ENCODE measurements around the gene EDNRB. TPM values are rescaled to one million over a fixed set of nuclear protein-coding genes. Genes with fewer than 3 reads are reported as not detected.

The EDNRB gene
- total RNA-seq: 1 to 10 TPM; 4.4 to 5.9 TPM
- polyA plus RNA-seq (2013, experiment 1 of 2): 198 TPM
- 178 TPM for polyA plus RNA-seq (2013, experiment 2 of 2)
- long read RNA-seq, experiment 1, full-length matches to known transcripts: 1 of 2 reads
- long read RNA-seq, experiment 1, partial matches to known transcripts: 0 of 2 reads
- long read RNA-seq, experiment 1, other reads (novel, unspliced or antisense): 1 of 2 reads
- long read RNA-seq, experiment 2, full-length matches to known transcripts: 4 of 5 reads
- long read RNA-seq, experiment 2, partial matches to known transcripts: 1 of 5 reads
- long read RNA-seq, experiment 2, other reads (novel, unspliced or antisense): 0 of 5 reads
- long read RNA-seq, experiment 3, full-length matches to known transcripts: 26 of 28 reads
- long read RNA-seq, experiment 3, partial matches to known transcripts: 0 of 28 reads
- long read RNA-seq, experiment 3, other reads (novel, unspliced or antisense): 2 of 28 reads
- long read RNA-seq, experiment 4, full-length matches to known transcripts: 4 of 4 reads
- long read RNA-seq, experiment 4, partial matches to known transcripts: 0 of 4 reads
- long read RNA-seq, experiment 4, other reads (novel, unspliced or antisense): 0 of 4 reads

DNA sequence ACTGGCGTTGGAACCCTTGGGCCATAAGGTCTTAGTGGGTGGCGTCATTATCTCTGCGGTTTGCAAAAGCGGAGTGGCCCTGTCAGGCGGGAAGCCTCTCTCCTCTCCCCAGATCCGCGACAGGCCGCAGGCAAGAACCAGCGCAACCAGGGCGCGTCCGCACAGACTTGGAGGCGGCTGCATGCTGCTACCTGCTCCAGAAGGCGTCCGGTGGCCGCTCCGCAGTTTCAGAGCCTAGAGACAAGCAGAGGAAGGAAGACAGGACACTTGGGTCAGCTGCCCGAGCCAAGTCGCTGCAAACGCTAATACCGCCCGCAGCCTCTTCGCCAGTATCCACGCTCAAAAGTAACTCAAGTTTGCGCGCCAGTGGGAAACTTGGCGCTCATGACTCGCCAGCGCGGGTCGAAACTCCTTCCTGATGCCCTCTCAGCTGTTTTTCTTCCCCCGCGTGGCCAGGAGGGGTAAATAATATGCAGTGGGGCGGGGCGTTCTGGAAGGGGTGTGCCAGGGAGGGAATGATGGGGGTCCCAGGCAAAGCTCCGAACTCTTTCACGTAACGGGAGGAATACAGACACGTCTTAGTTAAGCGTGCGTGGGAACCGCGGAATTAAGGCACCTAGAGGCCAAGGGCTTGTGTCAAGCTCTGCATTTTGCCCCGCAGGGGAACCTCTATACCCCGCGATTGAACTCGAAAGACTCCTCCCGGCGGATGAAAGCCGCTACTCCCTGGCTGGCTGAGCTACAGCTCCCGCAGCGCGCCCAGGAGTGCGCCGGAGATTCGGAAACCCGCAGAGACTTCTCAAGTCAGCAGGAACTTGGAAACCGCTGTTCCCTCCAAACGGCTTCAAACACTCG lies at the start of gene EDNRB:
Gene EDNRB (minus strand): TSS at position 441 of the 855 bp plus-strand sequence. CDS start 258 bp downstream, at position 183.
- peaks cover 3% of the 10 kb centered on the region for H3K4me1 Mint-ChIP-seq
- H3K9me3 ChIP-seq (ENCODE audit: control insufficient read depth, low read length): no peaks in the 10 kb centered on the region
- peaks cover 2% of the 10 kb centered on the region for H3K36me3 Mint-ChIP-seq (ENCODE audit: low read depth)
- H3K4me3 ChIP-seq (ENCODE audit: low read length): peak within 1 kb of the TSS; percentile 82
- peak within 1 kb of the TSS; percentile 41 for H3K27ac Mint-ChIP-seq
- peaks cover 21% of the 10 kb centered on the region for H3K27me3 Mint-ChIP-seq (ENCODE audit: insufficient read depth)
- no peak within 1 kb of the TSS for H3K4me3 Mint-ChIP-seq
- H3K27ac ChIP-seq (ENCODE audit: low read depth, low read length): peak within 1 kb of the TSS; percentile 92
- TF ChIP-seq, protein P1, sequence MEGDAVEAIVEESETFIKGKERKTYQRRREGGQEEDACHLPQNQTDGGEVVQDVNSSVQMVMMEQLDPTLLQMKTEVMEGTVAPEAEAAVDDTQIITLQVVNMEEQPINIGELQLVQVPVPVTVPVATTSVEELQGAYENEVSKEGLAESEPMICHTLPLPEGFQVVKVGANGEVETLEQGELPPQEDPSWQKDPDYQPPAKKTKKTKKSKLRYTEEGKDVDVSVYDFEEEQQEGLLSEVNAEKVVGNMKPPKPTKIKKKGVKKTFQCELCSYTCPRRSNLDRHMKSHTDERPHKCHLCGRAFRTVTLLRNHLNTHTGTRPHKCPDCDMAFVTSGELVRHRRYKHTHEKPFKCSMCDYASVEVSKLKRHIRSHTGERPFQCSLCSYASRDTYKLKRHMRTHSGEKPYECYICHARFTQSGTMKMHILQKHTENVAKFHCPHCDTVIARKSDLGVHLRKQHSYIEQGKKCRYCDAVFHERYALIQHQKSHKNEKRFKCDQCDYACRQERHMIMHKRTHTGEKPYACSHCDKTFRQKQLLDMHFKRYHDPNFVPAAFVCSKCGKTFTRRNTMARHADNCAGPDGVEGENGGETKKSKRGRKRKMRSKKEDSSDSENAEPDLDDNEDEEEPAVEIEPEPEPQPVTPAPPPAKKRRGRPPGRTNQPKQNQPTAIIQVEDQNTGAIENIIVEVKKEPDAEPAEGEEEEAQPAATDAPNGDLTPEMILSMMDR (conservative IDR thresholded peaks at IDR 0.05): peak; percentile 39
- no peaks in the 10 kb centered on the region for H3K9me3 Mint-ChIP-seq
- DNase-seq: peak; percentile 89
- H3K27me3 ChIP-seq (ENCODE audit: control insufficient read depth, insufficient read depth, low read length, poor library complexity, severe bottlenecking): peaks cover 42% of the 10 kb centered on the region
- 11 to 33% methylated on average over 31 to 60 of the region's 60 CpGs for WGBS, 2 experiments (ENCODE audit: insufficient coverage in 1 of 2, insufficient read length in 1 of 2)
- no peaks in the 10 kb centered on the region for H3K36me3 ChIP-seq (ENCODE audit: control insufficient read depth, insufficient read depth, low read length)
- no peaks in the 10 kb centered on the region for H3K4me1 ChIP-seq (ENCODE audit: control insufficient read depth, insufficient read depth, low read length)
- no peak within 1 kb of the TSS for H3K9ac ChIP-seq (ENCODE audit: extremely low read depth, low read length, poor library complexity, severe bottlenecking)

DNA sequence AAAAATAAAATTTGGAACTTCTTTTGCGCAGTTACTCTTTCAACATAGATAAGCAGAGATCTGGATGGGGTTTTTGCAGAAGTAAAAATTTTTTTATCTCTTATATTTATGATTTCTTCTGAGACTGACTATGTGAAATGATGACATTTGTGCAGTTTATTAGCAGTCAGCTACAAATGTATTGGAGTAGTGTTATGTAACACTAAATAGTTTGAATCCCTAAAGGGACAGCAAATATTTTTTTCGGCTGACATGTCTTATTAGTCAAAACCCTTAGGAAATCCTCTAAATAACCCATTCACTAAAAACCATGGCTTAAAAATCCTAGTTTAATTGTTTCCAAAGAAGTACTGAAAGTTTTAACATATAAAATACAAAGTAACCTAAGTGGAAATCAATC lies 48.0 kb upstream of the EDNRB start:
- Histone ChIP-seq H3K27me3 (ENCODE audit: control insufficient read depth, insufficient read depth, low read length, poor library complexity, severe bottlenecking) (no peaks in the 10 kb centered on the region), H3K4me1 (ENCODE audit: control insufficient read depth, insufficient read depth, low read length) (no peaks in the 10 kb centered on the region), H3K27ac (ENCODE audit: low read depth, low read length) (no peak overlapping the region), H3K9me3 (ENCODE audit: control insufficient read depth, low read length) (peaks cover 5% of the 10 kb centered on the region), H3K36me3 (ENCODE audit: control insufficient read depth, insufficient read depth, low read length) (no peaks in the 10 kb centered on the region), H3K4me3 (ENCODE audit: low read length) (no peak overlapping the region), H3K9ac (ENCODE audit: extremely low read depth, low read length, poor library complexity, severe bottlenecking) (no peak overlapping the region)
- H3K36me3 Mint-ChIP-seq (ENCODE audit: low read depth): peaks cover 3% of the 10 kb centered on the region
- H3K27ac Mint-ChIP-seq: no peak overlapping the region
- no peak for DNase-seq
- TF ChIP-seq, protein P1 (conservative IDR thresholded peaks at IDR 0.05): no peak
- no peaks in the 10 kb centered on the region for H3K27me3 Mint-ChIP-seq (ENCODE audit: insufficient read depth)
- H3K9me3 Mint-ChIP-seq: peaks cover 29% of the 10 kb centered on the region
- no peak overlapping the region for H3K4me3 Mint-ChIP-seq
- no peaks in the 10 kb centered on the region for H3K4me1 Mint-ChIP-seq
- WGBS, 2 experiments (ENCODE audit: insufficient coverage in 1 of 2, insufficient read length in 1 of 2): 100% methylated on average over 1 to 2 of the region's 2 CpGs

DNA sequence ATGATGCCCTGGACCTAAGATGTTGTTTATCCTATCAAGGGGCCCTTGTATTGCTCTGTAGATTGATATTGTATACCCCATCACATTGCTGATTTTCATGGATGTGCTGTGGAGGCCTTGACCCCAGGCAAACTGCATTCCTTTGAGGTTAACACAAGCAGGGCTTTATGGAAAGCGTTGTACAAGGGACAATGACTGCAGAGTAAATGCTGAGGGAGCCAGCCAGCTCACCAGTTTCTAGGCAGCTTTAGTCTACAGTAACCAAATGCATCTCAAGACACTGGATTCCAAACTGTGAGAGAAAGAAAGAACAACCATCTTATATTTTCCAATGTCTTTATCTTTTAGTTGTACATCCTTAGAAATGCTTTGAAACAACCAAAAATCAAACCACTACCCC lies 34.1 kb upstream of the EDNRB start:
- 67 to 88% methylated on average over 1 of the region's 1 CpG for WGBS, 2 experiments (ENCODE audit: insufficient coverage in 1 of 2, insufficient read length in 1 of 2)
- H3K9me3 Mint-ChIP-seq: no peaks in the 10 kb centered on the region
- H3K4me3 Mint-ChIP-seq: no peak overlapping the region

More for the DNA sequence above, 34.1 kb upstream of the EDNRB start:
- H3K36me3 Mint-ChIP-seq (ENCODE audit: low read depth): no peaks in the 10 kb centered on the region
- H3K9ac ChIP-seq (ENCODE audit: extremely low read depth, low read length, poor library complexity, severe bottlenecking): no peak overlapping the region
- H3K27me3 Mint-ChIP-seq (ENCODE audit: insufficient read depth): peaks cover 5% of the 10 kb centered on the region
- no peaks in the 10 kb centered on the region for H3K27me3 ChIP-seq (ENCODE audit: control insufficient read depth, insufficient read depth, low read length, poor library complexity, severe bottlenecking)
- H3K36me3 ChIP-seq (ENCODE audit: control insufficient read depth, insufficient read depth, low read length): no peaks in the 10 kb centered on the region
- H3K27ac Mint-ChIP-seq: no peak overlapping the region
- no peak overlapping the region for H3K27ac ChIP-seq (ENCODE audit: low read depth, low read length)
- TF ChIP-seq, protein P1 (conservative IDR thresholded peaks at IDR 0.05): no peak
- H3K9me3 ChIP-seq (ENCODE audit: control insufficient read depth, low read length): peaks cover 10% of the 10 kb centered on the region
- no peak for DNase-seq
- no peak overlapping the region for H3K4me3 ChIP-seq (ENCODE audit: low read length)
- no peaks in the 10 kb centered on the region for H3K4me1 ChIP-seq (ENCODE audit: control insufficient read depth, insufficient read depth, low read length)
- no peaks in the 10 kb centered on the region for H3K4me1 Mint-ChIP-seq
